ENCODE data around the gene BNC2.
"Not testable (repeated sequence)": the region's sequence is repeated elsewhere in the genome, so short reads cannot be mapped to it uniquely, and the experiment has no call there.

BNC2 gene

GRCh38 chr9:16446636-16447035, 423.8 kb downstream of the BNC2 start:
- no peak for DNase-seq (ENCODE audit: low spot score)

DNA sequence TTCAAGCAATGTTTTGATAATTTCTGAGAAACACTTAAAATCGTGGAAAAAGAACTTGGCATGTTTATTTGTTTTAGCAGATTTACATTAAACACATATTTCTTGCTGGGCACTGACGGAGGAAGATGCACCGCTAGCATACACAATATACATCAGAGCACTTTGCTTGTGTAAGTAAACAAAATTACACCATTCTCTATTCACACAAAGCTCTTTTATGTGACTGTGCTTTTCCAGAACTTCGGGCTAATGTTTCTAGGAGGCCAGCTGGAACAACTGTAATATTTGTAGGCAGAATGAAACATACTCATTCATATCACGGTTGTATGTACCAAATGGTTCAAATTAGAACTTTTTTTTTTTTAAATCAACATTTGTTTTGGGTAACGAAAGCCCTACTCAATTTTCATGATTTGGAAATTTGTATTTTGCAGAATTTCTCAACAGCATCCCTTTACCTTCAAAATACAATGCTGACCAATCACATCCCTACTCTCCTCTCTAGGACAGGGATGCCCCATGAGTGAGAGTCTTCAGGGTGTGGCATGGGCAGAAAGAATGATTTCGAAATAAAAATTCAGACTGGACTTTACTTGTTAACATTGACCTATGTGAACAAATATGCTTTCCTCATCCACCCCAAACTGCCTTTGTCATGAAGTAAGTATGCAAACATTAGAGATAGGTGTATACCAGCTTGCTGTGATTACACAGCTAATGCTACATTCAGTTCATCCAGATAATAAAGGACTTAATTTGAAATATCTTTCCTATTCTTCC, 425.1 kb downstream of the BNC2 start:
- DNase-seq (ENCODE audit: low spot score) = no peak

DNA sequence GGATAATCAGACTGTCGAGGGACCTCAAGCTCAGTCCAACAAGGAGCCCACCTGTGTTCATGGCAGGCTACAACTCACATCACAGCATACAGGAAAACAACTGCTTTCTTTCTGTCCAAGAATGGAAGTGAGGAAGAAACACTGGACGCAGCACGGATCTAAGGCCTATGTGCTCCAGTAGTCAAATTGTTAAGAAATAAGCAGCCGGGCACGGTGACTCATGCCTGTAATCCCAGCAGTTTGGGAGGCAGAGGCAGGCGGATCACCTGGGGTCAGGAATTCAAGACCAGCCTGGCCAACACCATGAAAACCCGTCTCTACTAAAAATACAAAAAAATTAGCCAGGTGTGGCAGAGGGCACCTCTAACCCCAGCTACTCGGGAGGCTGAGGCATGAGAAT, 427.8 kb downstream of the BNC2 start:
- DNase-seq (ENCODE audit: low spot score) = no peak

- DNase-seq (ENCODE audit: low spot score) = no peak
Measured at GRCh38 chr9:16441791-16442190, 428.7 kb downstream of the BNC2 start.

- DNase-seq (ENCODE audit: low spot score) = not testable (repeated sequence)
Measured at GRCh38 chr9:16438831-16439230, 431.6 kb downstream of the BNC2 start.

DNA sequence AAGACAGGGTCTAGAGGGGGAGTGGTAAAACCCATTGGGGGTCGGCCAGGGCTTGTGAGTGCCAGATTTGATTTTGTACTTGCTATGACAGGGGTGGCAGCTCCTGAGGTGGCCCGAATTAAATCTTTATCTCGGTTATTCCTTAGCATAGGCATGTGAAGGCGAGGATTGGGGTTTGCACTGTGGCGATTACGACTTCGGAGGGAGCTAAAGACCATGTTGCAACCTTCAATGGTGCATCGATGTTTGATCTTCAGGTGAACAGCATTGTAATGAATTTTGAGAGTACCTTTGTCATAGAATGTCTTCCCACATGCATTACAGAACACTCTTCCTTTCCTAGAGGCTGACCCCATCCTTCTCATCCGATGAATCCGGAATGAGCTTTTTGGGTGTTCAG, 433.9 kb downstream of the BNC2 start:
- no peak for DNase-seq (ENCODE audit: low spot score)

DNA sequence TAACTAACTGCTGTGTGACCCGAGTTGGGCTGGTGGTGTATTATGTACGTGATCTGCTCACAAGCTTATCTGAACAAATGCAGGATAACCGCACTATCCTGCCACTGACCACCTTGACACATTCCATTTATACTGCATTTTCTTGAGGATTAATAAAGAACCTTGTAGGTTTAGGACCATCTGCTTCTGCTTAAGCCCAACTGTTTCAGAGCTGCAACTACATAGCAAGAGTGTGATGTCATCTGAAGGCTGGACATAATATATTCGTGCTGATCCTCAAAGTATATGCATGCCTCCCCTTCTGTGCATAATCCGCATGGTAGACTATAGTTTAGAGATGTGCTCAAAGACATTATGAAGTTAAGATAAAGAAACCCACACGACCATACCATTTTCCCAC, 435.9 kb downstream of the BNC2 start:
- DNase-seq (ENCODE audit: low spot score) = no peak

GRCh38 chr9:16433494-16433893, 437.0 kb downstream of the BNC2 start:
- no peak for DNase-seq (ENCODE audit: low spot score)

DNA sequence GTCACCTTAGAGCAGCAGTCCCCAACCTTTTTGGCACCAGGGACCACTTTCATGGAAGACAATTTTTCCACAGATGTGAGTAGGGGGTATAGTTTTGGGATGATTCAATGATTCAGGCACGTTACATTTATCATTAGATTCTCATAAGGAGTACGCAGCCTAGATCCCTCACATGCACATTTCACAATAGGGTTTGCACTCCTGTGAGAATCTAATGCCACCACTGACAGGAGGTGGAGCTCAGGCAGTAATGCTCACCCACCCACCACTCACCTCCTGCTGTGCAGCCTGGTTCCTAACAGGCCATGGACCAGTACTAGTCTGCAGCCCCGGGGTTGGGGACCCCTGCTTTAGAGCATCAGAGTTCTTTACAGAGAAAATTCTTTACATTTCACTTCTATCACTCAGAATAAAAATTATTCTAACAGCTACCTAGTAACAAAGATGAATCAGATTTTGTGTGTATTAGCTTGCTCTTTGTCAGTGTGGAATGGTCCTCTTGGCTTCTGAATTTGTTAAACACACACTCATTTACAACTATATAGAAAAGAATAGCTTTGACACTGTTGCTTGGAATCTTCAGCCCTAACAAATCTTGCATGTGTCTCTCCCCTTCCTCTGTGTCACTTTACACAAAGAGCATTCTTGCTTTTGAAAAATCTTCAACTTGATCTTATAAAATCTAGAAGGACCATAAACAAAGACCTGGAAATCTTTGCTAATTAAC, 438.6 kb downstream of the BNC2 start:
- no peak for DNase-seq (ENCODE audit: low spot score)

GRCh38 chr9:16429671-16430070, 440.8 kb downstream of the BNC2 start:
- no peak for DNase-seq (ENCODE audit: low spot score)

DNA sequence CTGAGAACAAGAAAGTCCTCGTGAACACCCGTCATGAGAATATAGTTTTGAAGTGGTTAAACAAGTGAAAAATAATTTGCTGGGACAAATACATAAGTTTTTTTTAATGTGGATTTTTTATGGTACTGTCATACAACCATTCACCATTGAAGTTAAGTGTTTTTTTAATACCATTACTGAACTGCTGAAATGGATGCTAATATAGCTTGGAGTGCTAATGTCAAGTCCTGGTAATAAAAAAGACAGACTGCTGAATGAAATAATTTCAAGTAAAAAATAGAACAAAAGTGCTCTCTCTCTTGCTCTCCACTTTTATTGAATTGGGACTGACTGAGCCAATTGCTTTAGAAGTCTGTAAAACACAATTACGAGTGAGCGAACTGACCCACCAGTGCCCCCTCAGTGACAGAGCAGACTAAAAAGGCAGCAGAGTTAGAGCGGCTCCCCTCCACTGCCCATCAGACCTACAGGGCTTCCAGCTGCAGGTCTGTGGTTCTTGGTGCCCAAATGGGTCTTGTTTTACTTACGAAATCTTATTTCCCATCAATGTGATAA, 442.5 kb downstream of the BNC2 start:
- DNase-seq (ENCODE audit: low spot score) = no peak

DNA sequence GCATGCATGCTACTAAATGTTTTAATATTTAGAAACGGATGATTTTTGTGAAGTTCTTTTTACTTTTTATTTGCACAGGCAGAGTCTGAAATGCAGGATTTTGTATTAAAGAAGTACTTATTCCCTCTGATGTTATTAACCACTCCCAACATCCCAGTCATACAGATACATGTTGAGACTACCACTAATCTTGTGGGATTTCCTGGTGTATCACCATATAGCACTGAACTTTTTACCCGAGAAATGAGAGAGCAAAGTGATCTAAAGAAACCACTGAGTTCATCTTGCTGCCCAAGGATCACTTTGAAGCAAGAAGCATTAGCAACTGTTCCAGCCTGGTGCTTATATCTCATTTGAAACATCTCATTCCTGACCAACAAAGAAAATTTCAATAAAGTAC, 443.8 kb downstream of the BNC2 start:
- DNase-seq (ENCODE audit: low spot score) = no peak

GRCh38 chr9:16425562-16426231, 444.8 kb downstream of the BNC2 start:
- no peak for DNase-seq (ENCODE audit: low spot score)

- no peak for DNase-seq (ENCODE audit: low spot score)
Measured at GRCh38 chr9:16422114-16422513, 448.4 kb downstream of the BNC2 start.

GRCh38 chr9:16421532-16421931, 448.9 kb downstream of the BNC2 start:
- DNase-seq (ENCODE audit: low spot score) = no peak

DNA sequence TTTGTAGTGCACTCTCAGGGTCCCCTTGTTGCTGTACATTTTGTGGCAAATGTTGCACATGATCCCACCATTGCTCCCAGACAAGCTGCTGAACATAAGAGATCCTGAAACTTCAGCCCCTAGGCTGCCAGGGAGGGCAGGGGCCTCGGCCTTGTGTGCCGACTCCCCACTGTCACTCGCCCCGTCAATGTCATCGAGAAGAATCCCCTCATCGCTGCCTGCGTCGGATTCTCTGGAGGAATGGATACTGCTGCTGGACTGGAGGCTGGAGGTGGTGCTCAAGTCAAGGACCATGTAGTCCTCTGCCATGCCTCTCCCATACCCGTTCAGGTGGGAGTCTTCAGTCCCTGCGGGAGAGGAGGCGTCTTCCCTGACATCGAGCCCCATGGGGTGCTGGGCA, 451.3 kb downstream of the BNC2 start:
- DNase-seq (ENCODE audit: low spot score) = no peak

DNA sequence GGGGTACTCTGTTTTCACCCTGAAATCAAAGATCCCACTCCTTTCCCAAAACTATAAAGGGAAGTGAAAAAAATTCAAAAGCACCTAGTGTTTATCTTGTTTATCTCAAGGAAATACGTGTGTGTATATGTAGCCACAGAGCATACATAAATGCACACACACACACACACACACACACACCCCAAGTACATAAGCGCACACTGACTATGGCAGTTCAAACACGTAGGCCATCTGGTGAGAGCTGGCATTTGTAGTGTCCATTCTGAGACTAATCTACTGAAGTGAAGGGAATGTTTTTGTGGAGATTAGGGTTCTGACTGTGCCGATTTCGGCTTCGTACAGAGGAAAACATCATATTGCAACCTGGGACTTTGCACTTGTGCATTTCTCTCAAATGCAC, 451.7 kb downstream of the BNC2 start:
- no peak for DNase-seq (ENCODE audit: low spot score)

GRCh38 chr9:16417749-16418148, 452.7 kb downstream of the BNC2 start:
- no peak for DNase-seq (ENCODE audit: low spot score)

DNA sequence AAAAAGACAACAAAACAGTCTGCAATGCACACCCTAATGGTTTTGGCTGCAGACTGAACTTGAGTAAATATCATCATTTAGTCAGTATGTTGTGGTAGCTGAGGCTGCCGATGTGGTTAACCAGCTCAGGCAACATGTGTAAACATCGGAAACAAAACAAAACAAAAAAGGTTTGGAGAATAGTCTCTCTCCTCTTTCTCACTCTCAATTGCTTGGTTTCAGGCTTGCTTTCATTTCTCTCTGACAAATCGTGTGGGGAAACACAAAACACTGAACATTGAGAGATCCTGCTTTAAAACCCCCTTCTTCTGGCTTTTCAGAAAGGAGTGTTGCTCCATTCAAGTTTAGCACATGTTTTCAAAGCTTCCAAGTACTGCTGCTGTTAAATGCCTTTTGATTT, 453.3 kb downstream of the BNC2 start:
- no peak for DNase-seq (ENCODE audit: low spot score)

- DNase-seq (ENCODE audit: low spot score) = no peak
Measured at GRCh38 chr9:16414451-16414850, 456.0 kb downstream of the BNC2 start.

GRCh38 chr9:16413509-16414016, 456.9 kb downstream of the BNC2 start:
- DNase-seq (ENCODE audit: low spot score) = no peak

GRCh38 chr9:16412740-16413139, 457.7 kb downstream of the BNC2 start:
- no peak for DNase-seq (ENCODE audit: low spot score)

GRCh38 chr9:16411311-16411710, 459.2 kb downstream of the BNC2 start:
- no peak for DNase-seq (ENCODE audit: low spot score)

Measured in LoVo (cell line).